Ramos (cell line): ENCODE results near the gene PTPRM.

ENCODE experiments used
- in situ Hi-C: fragments of 300-500 bp; cut with MboI; formaldehyde crosslinking; loops from one replicate; pipeline ENCODE4 v1.14.3; 2022; ENCODE audit warnings: low sequenced_read_pairs; ENCODE audit not compliant: unreplicated experiment

The PTPRM gene

DNA sequence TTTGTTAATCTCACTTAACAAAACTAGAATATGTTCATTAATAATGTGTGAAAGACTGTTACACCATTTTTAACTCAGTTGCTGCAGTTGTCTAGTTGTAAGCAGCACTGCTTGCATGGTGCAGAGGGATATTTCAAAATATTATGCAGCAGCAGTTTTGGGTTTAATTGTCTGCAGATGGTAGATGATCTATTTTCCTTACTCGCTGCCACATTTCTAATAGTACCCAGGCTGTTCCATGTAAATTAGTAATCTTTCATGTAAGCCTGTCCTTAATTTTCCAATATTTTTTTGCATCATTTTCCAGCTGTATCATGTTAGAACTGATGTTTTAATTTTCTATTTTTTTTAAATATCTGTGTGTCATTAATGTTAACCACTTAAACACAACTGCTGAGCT, 554.0 kb downstream of the PTPRM start:
- in situ Hi-C loops: no loop called here

DNA sequence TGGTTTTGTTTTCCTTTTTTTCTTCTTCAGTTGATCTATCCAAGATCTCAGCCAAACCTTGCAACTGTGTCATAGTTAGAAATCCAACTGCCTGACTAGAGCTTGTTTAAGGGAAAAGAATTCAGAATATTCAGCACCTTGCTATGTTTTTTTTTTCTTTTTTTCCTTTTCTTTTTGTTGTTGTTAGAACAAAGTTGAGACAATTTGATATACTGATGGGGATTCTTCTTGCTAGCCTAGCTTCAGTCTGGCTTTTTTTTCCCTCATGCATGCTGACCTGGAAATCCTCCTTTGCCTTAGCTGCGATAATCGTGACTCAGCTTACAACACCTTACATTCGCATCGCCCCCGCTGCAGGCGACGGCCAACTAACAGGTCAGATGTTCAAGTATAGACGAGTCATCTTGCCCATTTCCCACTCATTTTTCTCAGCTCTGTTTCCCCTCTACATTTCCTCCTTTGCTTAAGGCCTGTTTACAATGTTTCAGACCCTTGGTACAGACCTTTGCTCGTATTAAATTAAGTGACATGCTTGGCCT, 554.9 kb downstream of the PTPRM start:
- in situ Hi-C loops: no loop called here

DNA sequence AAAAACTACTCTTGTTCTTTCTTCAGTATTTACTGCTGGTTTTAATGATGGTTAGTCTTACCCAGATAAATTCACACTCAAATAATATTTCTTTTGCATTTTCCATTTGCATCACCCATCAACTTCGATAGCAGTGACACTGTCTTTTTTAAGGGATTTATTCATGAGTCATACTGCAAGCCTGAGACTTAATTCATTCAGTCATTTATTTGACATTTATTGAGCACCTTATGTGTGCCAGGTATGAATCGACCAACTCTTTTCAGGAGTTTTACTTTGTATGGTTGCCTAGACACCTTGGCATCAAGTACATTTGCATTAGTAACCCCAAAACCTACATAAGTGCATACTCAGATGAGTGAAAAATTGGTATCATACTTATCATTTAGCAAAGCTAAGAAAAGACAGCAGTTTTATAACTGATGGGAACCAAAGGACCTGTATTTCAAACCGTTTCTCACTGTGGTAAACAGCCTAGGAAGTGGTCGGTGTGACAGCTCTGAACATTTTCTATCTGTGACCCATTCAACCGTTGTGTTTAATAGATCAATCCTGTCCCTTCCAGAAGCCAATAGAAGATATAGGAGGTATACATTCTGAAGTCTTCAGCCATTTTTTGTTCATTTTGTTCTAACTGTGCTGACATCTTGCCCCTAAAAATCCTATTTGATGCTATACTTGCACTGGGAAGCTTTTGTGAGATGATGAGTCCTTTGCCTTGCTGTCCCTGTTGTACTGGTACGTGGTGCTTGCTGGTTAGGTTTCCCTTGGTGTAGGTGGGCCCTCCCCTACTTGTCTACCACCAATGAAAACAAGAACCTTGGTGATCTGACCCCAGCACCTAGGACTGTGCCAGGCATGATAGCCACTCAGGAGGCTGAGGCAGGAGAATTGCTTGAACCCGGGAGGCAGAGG, 557.4 kb downstream of the PTPRM start:
- in situ Hi-C loops: no loop called here

DNA sequence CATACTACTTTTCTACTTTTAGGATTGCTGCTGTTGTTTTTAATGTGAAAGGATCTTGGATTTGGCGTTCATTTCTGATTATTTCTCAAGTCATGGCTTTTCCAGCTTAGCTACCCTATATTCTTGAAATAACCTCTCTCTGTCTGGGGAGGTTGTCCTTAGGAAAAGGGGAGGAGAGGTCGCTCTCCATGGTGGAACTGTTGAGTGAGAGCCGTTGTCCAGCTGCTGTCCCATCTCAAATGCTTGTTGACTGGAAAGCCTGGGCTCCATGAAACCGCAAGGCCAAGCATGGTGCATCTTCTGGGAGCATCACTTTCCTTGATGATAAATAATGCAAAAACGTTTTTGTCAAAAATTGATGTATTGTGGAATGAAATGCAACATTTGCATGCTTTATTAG, 563.0 kb downstream of the PTPRM start:
- in situ Hi-C loops: no loop called here

DNA sequence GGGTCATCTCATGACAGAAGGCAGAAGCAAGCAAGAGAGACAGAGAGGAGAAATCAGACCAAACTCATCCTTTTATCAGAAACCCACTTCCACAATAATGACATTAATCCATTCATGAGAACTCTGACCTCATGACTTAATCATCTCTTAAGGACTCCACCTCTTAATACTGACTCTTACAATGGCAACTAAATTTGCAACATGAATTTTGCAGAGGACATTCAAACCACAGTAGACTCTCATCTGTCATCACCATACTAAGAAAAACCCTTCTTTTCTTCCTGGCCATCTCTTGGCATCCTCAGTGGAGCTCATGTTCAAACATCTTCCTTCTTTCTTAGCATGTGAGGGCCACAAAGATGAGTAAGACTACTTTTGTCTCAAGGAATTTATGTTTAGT, 565.9 kb downstream of the PTPRM start:
- in situ Hi-C loops: no loop called here

DNA sequence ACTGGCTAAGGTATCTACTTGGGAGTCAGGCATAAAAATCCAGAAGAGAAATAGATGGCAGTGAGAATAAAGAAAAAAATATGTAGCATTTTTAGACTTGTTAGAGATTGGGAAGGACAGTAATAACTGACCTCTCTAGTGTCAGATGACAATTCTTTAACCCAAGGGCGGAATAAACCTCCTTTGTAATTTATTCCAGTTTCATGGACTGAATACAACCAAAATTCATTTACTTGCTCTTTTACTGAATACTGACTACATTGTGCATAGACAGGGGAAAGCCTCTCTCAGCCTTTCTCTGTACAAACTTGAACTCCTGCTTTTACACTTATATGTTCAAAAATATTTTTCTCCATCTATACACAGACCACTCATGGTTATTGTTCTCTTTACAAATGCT, 566.8 kb downstream of the PTPRM start:
- in situ Hi-C loops: no loop called here

DNA sequence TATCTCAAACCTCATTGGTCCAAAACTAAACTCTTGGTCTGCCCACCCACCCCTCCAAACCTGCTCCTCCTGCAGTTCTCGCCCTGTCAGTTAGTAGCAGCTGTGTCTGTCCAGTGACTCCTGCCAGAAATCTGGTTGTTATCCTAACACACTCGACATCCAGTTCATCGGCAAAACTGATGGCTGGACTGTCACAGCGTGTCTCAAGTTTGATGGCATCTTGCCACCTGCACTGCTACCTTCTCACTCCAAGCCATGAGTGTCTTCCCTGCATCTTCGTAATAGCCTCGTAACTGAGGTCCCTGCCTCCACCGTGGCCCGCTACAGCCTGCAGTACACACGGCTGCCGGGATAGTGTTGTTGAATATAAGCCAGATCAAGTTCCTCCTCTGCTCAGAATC, 572.0 kb downstream of the PTPRM start:
- in situ Hi-C loops: no loop called here

DNA sequence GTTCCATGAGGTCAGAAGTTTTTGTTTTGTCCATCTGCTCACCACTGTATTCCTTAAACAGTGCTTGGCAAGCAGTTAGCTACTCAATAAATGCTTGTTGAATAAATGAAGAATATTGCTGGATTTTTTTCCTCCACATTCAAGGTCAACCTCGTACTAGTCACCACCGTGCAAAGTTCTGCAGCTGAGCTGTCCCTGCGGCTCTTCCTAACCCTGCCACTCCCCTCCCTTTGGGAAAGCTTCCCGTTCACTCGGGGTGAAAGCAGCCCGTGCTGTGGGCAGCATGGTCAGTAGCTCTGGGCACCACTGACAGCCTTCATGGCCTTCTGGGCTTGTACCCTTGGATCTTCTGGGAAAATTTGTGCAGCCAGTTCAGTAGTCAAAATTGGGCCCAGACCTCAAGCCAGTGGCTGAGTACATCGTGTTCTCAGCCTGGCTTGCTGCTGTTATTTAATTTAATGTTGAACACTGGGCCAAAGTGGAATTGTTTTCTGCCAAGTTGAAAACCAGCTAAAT, 572.8 kb downstream of the PTPRM start:
- in situ Hi-C loops: no loop called here

DNA sequence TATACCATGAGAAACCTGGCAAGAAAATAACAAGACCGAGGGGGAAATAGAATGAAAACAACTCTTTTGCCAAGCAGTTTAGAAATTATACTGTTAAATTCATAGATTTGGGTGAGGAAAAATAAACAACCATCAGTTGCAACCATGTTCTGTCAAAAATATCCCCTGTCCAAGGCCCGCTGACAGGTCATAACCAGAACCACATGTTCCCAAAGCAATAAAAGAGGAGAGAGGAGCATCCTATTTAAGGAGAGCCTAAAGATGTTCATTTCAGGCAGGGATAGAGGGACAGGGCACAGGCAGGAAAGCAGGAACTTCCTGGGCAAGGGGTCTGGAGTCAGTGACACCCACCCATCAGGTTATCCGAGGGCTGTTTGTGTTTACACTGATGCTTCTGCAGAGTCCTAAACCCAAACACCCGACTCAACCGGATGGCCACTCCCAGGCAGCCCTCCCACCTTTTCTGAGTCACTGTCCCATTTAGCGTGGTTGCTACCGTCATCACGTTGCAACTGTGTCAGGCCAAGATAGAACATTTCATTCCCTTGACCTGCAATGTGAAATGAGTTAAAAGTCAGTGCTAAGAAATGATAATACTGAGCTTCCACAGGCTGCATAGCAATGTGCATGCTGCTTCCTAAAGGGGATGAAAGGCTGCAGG, 573.9 kb downstream of the PTPRM start:
- in situ Hi-C loops: no loop called here

DNA sequence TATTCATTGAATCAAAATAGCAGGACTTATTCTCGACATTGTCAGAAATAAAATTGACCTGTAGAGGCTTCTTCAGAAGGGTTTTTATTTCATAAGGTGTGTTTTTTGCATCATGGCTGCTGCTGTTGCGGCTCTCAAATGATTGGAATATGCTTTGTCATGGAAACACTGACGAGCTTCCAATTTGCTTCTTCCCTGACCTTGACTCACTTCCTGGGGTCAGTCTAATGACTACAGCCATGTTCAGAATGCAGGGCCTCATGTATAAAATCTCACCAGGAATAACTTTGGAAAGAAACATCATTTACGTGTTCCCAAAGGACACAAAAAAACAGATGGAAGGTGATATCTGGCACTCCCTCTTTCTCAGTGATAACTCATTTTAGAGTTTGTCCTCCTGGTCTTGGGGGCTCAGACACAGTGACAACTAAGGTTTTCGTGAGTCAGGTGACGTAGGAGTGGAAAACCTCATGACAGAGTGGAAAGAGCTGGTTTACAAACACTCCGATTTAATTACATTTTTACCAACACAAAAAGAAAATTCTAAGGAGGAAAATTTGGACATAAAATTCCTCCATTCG, 575.1 kb downstream of the PTPRM start:
- in situ Hi-C loops: no loop called here

DNA sequence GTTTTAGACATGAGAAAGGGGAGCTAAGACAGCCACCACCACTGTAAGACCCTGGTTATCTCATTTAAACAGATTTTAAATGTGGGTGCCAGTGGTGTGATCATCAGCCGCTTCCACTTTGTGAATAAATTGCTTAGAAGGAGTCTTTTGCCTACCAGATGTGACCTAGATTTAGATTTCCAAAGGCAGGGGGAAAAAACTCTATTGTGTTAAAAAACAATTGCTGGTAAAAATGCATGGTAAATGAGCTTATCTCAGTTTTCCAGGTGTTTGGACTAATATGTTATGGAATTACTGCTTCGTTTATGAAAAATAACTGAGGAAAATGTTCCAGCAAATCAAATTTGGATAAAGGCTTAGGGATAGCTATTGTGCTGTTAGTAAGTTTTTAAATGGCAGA, 575.8 kb downstream of the PTPRM start:
- in situ Hi-C loops: no loop called here

DNA sequence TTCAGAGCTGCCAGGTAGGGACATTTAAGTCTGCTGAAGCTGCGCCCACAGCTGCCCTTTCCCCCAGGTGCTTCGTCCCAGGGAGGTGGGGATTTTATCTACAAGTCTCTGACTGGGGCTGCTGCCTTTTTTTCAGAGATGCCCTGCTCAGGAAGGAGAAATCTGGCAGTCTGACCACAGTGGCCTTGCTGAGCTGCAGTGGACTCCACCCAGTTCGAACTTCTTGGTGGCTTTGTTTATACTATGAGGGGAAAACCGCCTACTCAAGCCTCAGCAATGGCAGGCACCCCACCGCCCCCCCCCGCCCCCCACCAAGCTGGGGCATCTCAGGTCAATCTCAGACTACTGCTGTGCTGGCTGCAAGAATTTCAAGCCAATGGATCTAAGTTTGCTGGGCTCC, 584.1 kb downstream of the PTPRM start:
- in situ Hi-C loops: no loop called here

DNA sequence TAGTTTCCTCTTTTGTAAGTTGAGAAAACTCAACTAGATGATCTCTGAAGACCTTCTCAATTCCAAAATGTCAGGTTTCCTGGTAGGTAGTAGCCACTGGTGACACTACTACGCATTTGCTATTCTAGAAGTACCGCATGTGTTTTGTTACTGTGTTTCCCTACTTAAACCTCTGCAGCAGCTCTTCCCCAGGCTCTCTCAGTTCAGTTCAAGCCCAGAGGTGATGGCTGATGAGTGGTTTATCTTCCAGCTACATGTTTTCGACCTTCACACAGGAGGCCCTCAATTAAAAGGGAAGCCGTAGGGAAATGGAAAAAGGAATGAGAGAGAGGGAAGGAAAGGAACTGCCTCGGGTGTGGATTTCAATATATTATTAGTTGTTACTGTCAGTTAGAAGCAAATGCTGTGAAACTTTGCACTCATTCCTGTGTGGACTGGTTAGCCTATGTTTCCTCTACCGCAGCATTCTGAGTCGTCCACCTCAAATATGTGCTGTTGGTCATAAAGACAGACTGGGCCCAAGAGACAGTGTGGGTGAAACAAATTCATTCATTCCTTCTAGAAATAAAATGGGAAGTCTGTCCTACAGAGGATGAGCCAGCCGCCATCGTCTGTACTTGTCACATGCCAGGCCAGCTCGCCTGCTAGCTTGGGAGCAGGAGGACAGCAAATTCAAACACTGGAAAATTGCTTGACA, 586.9 kb downstream of the PTPRM start:
- in situ Hi-C loops: no loop called here

DNA sequence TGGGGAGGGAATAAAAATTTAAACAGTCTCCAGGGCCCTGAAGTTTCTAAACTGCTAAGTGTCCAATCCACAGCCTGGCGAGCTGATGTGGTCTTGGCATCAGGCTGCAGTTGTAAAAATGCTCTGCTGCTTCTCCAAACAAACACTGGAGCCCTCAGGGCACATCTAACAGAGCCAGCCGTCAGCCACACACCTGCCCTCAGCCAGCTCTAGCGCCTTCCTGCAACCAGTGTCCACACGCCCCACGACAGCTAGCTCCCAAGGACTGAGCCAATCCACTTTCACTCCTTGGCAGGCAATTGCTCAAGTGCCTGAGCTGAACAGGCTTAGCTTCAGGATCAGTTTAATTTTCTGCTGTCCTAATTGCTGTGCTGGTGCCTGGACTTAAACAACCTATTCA, 595.7 kb downstream of the PTPRM start:
- in situ Hi-C loops: no loop called here

DNA sequence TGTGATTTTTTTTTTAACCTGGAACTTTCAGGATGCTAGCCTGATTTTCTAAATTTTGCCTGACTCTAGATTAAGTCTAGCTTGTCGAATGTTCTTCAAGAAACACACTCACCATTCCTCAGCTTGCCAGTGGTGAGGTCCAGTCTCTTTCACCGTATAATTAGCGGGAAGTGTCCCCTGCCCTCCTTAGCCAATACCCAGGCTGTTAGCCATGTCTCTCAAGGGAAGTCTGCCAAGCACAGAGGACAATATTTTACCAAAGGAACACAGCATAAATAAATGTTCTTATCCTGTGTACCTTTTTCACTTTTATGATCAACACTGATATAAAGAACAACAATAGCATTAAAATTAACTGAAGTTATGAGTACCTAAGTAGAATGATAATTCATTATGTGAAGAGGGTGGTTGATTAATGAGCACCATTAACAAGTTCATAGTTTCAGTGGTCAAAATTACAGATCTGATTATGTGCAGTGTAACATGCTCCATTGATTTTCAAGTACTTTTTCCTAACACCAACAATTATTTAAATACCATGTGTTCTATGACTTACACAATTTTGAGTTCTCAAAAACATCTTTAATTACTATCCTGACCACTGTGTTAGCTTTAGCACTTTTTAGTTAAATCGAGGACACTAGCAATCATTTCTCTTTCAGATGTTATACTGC, 596.3 kb downstream of the PTPRM start:
- in situ Hi-C loops: no loop called here

DNA sequence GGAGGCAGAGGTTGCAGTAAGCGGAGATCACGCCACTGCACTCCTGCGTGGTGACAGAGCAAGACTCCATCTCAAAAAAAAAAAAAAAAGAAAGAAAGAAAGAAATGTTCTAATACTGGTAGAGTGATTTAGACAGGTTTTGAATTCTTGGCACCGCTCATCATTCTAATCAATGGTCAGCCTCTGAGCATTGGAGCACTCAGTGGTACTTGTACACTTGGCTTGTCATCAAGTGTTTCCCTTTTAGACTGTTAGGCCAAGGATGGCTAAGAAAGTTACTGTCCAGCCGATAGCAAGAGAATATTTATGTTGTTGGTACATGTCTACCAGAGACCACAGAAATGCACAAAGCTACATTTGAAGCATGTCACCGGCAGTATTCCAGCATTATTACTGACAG, 598.0 kb downstream of the PTPRM start:
- in situ Hi-C loops: no loop called here

DNA sequence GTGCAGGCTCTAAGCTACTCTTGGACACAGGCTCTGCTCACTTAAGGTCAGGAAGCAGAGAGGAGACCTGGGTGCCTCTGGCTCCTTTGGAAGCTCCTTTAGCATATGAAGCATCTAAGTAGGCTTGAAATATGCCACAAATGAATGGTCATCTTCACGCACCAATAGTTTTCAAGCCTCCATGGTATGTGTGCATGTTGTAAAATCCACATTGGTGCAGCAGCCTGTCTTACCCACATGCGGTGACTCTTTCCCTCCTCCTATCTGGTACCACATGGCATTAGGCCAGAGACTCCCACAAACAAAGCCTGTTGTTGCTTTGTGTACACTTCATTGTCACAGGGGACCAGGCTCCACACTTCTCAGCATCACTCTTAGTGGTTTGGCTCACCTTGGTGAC, 599.9 kb downstream of the PTPRM start:
- in situ Hi-C loops: no loop called here

DNA sequence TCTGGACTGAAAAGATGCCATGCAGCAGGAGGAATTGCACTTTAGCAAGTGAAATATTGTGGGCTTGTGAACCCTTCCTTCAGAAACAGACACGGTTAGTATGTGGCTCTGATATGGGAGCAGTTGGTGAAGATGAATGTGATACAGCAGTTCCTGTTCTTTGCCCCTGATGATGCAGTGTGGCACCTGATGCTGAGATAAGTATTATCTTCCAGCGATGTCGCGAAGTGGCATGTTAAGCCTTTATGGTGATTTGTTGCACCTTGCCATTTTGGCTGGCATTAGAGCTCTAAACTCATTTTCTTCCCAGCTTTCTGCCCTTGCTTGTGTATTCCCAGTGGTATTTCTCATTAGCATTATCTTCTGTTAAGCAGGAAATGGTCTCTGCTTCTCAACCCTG, 600.6 kb downstream of the PTPRM start:
- in situ Hi-C loops: no loop called here

DNA sequence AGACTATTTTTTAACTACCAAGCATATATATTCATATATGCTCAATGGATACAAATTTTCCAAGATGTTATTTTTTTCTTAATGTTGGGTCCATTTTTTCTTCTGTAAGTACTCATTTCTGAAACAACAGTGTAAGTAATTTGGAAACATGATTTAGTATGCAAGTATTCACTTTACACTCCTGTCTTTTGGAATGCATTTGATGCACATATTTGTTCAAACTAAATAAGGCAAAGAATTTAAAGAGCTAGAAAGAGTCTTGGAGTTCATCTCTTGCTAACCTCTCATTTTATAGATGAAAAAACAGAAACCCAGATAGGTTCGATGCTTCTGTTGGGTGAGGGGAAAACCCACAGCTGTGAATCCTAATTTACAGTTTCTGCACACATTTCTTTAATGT, 602.6 kb downstream of the PTPRM start:
- in situ Hi-C loops: no loop called here

DNA sequence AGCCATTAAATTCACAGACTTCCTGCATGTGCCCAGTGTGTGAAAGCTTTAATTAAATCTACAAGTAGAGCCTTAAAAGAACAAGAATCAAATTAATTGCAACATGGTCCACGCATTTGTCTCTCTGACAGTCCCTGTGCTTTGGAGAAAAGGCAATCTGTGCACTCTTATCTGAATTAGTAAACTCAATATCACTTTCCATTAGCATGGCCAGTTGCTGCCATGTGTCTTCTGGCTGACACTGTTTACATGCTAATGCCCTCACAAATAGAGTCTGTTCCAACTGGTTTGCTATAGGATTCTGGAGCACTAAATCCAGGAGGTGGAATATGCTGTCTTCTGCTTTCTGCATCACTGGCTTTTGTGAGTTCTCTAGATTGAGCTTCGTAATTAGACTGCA, 607.7 kb downstream of the PTPRM start:
- in situ Hi-C loops: no loop called here
